GM23248 (cell line): Measurements from ENCODE around the gene ORM2.

Experiments
- EZH2 ChIP-seq: fragments of 200-600 bp; sonication (generic); IDR thresholded peaks from 2 replicates; pipeline ENCODE4 v1.6.1; 2018; ENCODE audit warnings: antibody characterized with exemption, mild to moderate bottlenecking; ENCODE audit not compliant: insufficient read depth, poor library complexity, severe bottlenecking
- EZH2phosphoT487 ChIP-seq: fragments of 200-600 bp; sonication (generic); IDR thresholded peaks from 2 replicates; pipeline ENCODE4 v1.6.1; 2018; ENCODE audit warnings: antibody characterized with exemption, moderate library complexity, mild to moderate bottlenecking, low read depth; ENCODE audit not compliant: insufficient read depth

DNA sequence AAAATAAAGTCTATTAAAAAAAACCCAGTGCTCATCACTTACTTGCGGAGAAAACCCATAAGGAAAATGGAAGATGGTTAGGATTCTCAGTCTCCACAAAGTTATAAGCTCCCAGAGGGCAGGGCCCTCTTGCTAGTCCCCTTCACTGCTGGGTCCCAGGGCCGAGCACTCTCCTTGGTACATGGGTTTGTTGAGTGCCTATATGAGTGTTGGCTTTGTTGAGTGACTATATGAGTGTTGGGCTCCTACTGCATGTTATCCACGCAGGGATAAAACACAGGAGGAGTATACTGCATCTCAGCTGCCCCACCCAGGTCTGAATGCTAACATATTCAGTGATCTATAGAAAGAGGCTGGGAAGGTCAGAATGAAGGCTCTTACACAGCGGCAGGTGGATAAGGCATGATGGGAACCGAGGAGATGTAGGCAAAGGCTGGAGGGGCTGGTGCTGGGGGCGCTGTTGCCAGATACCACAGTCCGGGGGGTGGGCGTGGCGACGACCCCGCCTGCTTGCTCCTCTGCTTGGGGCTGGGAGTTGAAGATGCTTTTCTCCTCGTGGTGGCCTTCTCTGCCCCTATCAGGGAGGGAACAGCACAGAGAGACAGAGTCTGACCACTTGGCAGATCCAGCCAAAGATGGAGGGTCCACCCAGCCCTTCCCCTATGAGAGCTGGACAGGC is 11.6 kb downstream of the ORM2 start:
- TF ChIP-seq EZH2phosphoT487 (no peak), EZH2 (no peak)
